ENCODE data around the gene NOS3.

The NOS3 gene

GRCh38 chr7:150953061-150953997 lies 37.5 kb upstream of the NOS3 start:
- H3K4me3 ChIP-seq (ENCODE audit: low read depth, low read length): no peak overlapping the region
- TF ChIP-seq CTCF (IDR thresholded peaks at IDR 0.05; ENCODE audit: low read depth, low read length): no peak

- no peak for TF ChIP-seq CTCF (IDR thresholded peaks at IDR 0.05; ENCODE audit: low read depth, low read length)
- no peak overlapping the region for H3K4me3 ChIP-seq (ENCODE audit: low read depth, low read length)
Measured at GRCh38 chr7:150954201-150954985, 36.4 kb upstream of the NOS3 start.

- no peak overlapping the region for H3K4me3 ChIP-seq (ENCODE audit: low read depth, low read length)
- no peak for TF ChIP-seq CTCF (IDR thresholded peaks at IDR 0.05; ENCODE audit: low read depth, low read length)
Measured at GRCh38 chr7:150954986-150955518, 35.8 kb upstream of the NOS3 start.

GRCh38 chr7:150955519-150956394 lies 35.1 kb upstream of the NOS3 start:
- H3K4me3 ChIP-seq (ENCODE audit: low read depth, low read length): no peak overlapping the region

GRCh38 chr7:150956395-150957132 lies 34.3 kb upstream of the NOS3 start:
- TF ChIP-seq CTCF (IDR thresholded peaks at IDR 0.05; ENCODE audit: low read depth, low read length): no peak
- no peak overlapping the region for H3K4me3 ChIP-seq (ENCODE audit: low read depth, low read length)

More at GRCh38 chr7:150955519-150956394, 35.1 kb upstream of the NOS3 start:
- TF ChIP-seq CTCF (IDR thresholded peaks at IDR 0.05; ENCODE audit: low read depth, low read length): no peak
